ENCODE results near the gene KIF6. TPM values are rescaled to one million over a fixed set of nuclear protein-coding genes. Genes with fewer than 3 reads are reported as not detected.

The KIF6 gene
- total RNA-seq, 1 donor from 2014 or later, result 1.0 TPM

DNA sequence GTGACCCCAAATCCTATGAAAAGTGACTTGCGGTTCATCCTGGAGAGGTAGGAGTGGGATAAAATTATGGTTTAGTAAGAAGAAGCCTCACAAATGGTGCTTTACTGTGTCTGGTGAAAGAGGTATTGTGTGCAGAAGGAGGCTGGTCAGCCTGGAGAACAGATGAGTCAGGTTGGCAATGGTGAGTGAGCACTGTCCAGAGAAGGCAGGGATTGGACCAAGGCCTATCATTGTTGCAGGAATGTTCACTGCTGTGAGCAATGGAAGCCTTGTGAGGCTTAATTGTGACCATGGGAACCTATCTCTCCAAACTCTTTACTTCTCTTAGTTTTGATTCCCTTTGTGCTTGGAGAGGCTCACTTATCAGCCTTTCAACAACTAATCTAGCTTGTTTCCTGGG, 313.7 kb downstream of the KIF6 start:
- Histone ChIP-seq H3K27ac (ENCODE audit: low read depth, low read length) (no peak overlapping the region), H3K9me3 (ENCODE audit: control insufficient read depth in 3 of 3, low read length in 3 of 3) (no peaks in the 10 kb centered on the region), H3K4me3 (ENCODE audit: low read length in 3 of 3) (no peak overlapping the region)

DNA sequence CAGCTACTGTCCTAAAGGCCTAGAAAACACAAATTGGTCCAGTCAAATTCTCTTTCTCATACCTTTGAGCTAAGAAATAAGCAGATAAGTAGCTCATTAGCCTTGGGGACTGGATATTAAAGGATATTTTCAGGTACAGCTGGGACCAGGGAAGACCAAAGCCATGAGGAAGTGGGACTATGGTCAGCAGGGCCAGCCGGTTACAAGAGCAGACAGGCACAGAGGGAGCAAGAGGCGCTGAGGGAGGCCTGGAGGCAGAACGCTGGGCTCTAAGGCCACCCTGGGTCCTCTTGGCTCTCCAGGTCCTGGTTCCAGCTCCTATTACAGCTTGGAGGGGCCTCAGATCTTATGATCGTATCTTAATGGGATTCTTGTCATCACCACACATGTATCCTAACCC, 314.2 kb downstream of the KIF6 start:
- H3K9ac ChIP-seq (ENCODE audit: low read depth in 1 of 3, low read length in 3 of 3), result no peak overlapping the region
- H3K4me1 ChIP-seq (ENCODE audit: control insufficient read depth in 3 of 3, insufficient read depth in 3 of 3, low read length in 3 of 3), result no peaks in the 10 kb centered on the region
- H3K36me3 ChIP-seq (ENCODE audit: control insufficient read depth in 3 of 3, insufficient read depth in 3 of 3, low read length in 3 of 3), result no peaks in the 10 kb centered on the region
- no peaks in the 10 kb centered on the region for H3K27me3 ChIP-seq (ENCODE audit: control insufficient read depth in 3 of 3, insufficient read depth in 3 of 3, low read length in 3 of 3)
- H3K9me3 ChIP-seq (ENCODE audit: control insufficient read depth in 3 of 3, low read length in 3 of 3), result no peaks in the 10 kb centered on the region
- no peak overlapping the region for H3K4me3 ChIP-seq (ENCODE audit: low read length in 3 of 3)
- no peak overlapping the region for H3K27ac ChIP-seq (ENCODE audit: low read depth, low read length)

More for the DNA sequence above, 313.7 kb downstream of the KIF6 start:
- no peaks in the 10 kb centered on the region for H3K4me1 ChIP-seq (ENCODE audit: control insufficient read depth in 3 of 3, insufficient read depth in 3 of 3, low read length in 3 of 3)
- no peaks in the 10 kb centered on the region for H3K36me3 ChIP-seq (ENCODE audit: control insufficient read depth in 3 of 3, insufficient read depth in 3 of 3, low read length in 3 of 3)
- H3K27me3 ChIP-seq (ENCODE audit: control insufficient read depth in 3 of 3, insufficient read depth in 3 of 3, low read length in 3 of 3), result no peaks in the 10 kb centered on the region
- H3K9ac ChIP-seq (ENCODE audit: low read depth in 1 of 3, low read length in 3 of 3), result no peak overlapping the region

DNA sequence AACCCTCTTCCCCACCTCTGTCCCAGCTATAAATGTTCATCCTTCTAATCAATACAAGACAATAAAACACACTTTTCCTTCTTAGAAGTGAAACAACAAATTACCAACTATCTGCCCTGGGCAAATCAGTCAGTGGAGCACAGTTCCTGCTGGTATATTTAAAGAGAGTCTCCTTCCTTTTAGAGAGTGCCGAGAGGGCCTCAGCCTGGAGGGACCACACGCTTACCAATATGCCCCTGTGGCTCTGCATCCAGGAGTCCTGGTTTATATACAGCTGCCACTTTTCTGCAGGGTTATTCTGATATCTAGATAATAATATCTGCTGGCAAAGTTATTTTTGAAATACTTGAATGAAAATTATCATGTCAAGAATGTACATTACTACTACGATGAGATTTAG, 315.3 kb downstream of the KIF6 start:
- H3K9ac ChIP-seq (ENCODE audit: low read depth in 1 of 3, low read length in 3 of 3), result no peak overlapping the region
- H3K4me1 ChIP-seq (ENCODE audit: control insufficient read depth in 3 of 3, insufficient read depth in 3 of 3, low read length in 3 of 3), result no peaks in the 10 kb centered on the region
- H3K9me3 ChIP-seq (ENCODE audit: control insufficient read depth in 3 of 3, low read length in 3 of 3), result no peaks in the 10 kb centered on the region
- H3K27ac ChIP-seq (ENCODE audit: low read depth, low read length), result no peak overlapping the region
- H3K4me3 ChIP-seq (ENCODE audit: low read length in 3 of 3), result no peak overlapping the region
- H3K36me3 ChIP-seq (ENCODE audit: control insufficient read depth in 3 of 3, insufficient read depth in 3 of 3, low read length in 3 of 3), result no peaks in the 10 kb centered on the region
- no peaks in the 10 kb centered on the region for H3K27me3 ChIP-seq (ENCODE audit: control insufficient read depth in 3 of 3, insufficient read depth in 3 of 3, low read length in 3 of 3)

DNA sequence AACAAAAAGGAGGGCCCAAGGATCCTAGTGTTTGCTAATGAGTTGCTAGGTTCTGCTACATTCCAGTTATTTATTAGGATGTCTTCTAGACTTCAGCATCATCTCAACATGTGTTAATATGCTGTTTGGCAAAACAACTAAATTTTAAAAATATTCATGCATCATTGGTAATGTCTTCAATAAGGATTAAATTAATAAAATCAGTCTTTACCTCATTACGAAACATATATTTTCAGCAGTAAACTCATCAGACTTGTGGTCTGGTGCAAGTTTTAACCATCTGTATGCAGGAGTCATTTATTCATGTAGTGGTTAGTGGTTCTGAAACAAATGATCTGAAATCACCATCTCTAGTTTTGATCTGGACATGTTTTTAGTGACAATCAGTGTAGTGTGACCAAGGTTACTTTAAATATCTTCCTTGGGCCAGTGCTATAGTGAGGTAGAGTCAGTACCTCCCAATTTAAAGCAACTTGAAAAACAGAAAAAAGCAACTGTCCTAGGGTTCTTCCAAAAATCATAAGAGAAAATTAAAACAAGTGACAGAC, 317.7 kb downstream of the KIF6 start:
- H3K36me3 ChIP-seq (ENCODE audit: control insufficient read depth in 3 of 3, insufficient read depth in 3 of 3, low read length in 3 of 3), result no peaks in the 10 kb centered on the region

DNA sequence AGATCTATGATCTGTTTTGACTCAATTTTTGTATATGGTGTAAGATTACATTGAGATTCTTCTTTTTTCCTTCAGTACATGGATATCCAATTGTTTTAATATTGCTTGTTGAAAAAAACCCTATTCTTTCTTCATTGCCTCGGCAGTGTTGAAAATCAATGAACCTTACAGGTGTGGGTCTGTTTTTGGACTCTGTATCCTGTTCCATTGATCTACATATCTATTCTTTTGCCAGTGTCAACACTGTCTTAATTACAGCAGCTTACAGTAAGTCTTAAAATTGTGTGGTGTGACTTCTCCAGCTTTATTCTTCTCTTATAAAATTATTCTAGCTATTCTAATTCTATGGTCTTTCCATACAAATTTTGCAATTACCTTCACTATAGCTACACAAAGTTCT, 320.9 kb downstream of the KIF6 start:
- Histone ChIP-seq H3K27me3 (ENCODE audit: control insufficient read depth in 3 of 3, insufficient read depth in 3 of 3, low read length in 3 of 3) (no peaks in the 10 kb centered on the region), H3K4me1 (ENCODE audit: control insufficient read depth in 3 of 3, insufficient read depth in 3 of 3, low read length in 3 of 3) (no peaks in the 10 kb centered on the region), H3K27ac (ENCODE audit: low read depth, low read length) (no peak overlapping the region), H3K9ac (ENCODE audit: low read depth in 1 of 3, low read length in 3 of 3) (no peak overlapping the region), H3K9me3 (ENCODE audit: control insufficient read depth in 3 of 3, low read length in 3 of 3) (no peaks in the 10 kb centered on the region), H3K36me3 (ENCODE audit: control insufficient read depth in 3 of 3, insufficient read depth in 3 of 3, low read length in 3 of 3) (no peaks in the 10 kb centered on the region), H3K4me3 (ENCODE audit: low read length in 3 of 3) (no peak overlapping the region)

More for the DNA sequence above, 317.7 kb downstream of the KIF6 start:
- Histone ChIP-seq H3K4me1 (ENCODE audit: control insufficient read depth in 3 of 3, insufficient read depth in 3 of 3, low read length in 3 of 3) (no peaks in the 10 kb centered on the region), H3K9me3 (ENCODE audit: control insufficient read depth in 3 of 3, low read length in 3 of 3) (no peaks in the 10 kb centered on the region), H3K9ac (ENCODE audit: low read depth in 1 of 3, low read length in 3 of 3) (no peak overlapping the region), H3K27me3 (ENCODE audit: control insufficient read depth in 3 of 3, insufficient read depth in 3 of 3, low read length in 3 of 3) (no peaks in the 10 kb centered on the region), H3K4me3 (ENCODE audit: low read length in 3 of 3) (no peak overlapping the region), H3K27ac (ENCODE audit: low read depth, low read length) (no peak overlapping the region)

DNA sequence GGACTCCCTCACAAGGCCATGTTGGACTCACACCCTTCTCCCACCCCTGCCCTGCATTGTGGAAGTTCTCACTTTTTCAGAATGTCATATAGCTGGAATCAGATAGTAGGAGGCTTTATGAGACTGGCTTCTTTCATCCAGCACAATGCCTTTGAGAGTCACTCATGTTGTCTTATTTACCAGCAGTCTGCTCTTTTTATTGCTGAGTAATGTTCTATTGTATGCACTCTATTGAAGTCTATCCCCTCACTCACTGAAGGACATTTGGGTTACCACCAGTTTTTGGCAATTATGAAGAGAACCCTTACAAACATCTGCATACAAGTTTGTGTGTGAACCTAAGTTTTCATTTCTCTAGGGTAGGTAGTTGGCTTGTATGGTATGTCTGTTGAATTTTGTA, 321.9 kb downstream of the KIF6 start:
- H3K27me3 ChIP-seq (ENCODE audit: control insufficient read depth in 3 of 3, insufficient read depth in 3 of 3, low read length in 3 of 3), result no peaks in the 10 kb centered on the region
- no peak overlapping the region for H3K27ac ChIP-seq (ENCODE audit: low read depth, low read length)
- H3K36me3 ChIP-seq (ENCODE audit: control insufficient read depth in 3 of 3, insufficient read depth in 3 of 3, low read length in 3 of 3), result no peaks in the 10 kb centered on the region
- no peak overlapping the region for H3K9ac ChIP-seq (ENCODE audit: low read depth in 1 of 3, low read length in 3 of 3)
- no peaks in the 10 kb centered on the region for H3K4me1 ChIP-seq (ENCODE audit: control insufficient read depth in 3 of 3, insufficient read depth in 3 of 3, low read length in 3 of 3)
- H3K4me3 ChIP-seq (ENCODE audit: low read length in 3 of 3), result no peak overlapping the region
- no peaks in the 10 kb centered on the region for H3K9me3 ChIP-seq (ENCODE audit: control insufficient read depth in 3 of 3, low read length in 3 of 3)

DNA sequence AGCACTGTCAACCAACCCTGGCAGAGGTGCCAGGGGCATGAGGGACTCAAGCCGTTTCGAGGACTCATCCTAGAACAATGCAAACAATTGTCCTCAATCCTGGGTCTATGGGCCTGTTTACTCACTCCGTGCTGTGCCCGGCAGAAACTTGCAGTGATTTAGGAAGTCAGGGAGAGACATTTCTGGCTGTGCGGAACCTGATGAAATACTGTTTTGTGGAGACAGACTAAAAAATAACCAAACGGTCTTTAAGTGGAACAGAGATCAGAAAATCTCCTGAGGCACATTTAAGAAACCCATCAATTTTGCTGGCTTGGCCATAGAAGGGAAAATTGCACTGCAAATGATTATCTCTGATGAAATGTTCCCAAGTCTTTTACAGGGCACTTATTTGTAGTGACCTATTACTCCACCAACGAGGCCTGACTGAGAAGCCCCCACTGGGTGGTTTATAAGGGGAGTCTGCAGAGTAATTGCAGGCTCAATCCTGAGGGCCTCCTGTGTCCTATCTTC, 322.9 kb downstream of the KIF6 start:
- Histone ChIP-seq H3K9me3 (ENCODE audit: control insufficient read depth in 3 of 3, low read length in 3 of 3) (no peaks in the 10 kb centered on the region), H3K27me3 (ENCODE audit: control insufficient read depth in 3 of 3, insufficient read depth in 3 of 3, low read length in 3 of 3) (peaks cover 0 to 2% (median 0%) of the 10 kb centered on the region in 3 donors), H3K4me1 (ENCODE audit: control insufficient read depth in 3 of 3, insufficient read depth in 3 of 3, low read length in 3 of 3) (no peaks in the 10 kb centered on the region), H3K4me3 (ENCODE audit: low read length in 3 of 3) (no peak overlapping the region), H3K27ac (ENCODE audit: low read depth, low read length) (no peak overlapping the region), H3K9ac (ENCODE audit: low read depth in 1 of 3, low read length in 3 of 3) (no peak overlapping the region), H3K36me3 (ENCODE audit: control insufficient read depth in 3 of 3, insufficient read depth in 3 of 3, low read length in 3 of 3) (no peaks in the 10 kb centered on the region)

DNA sequence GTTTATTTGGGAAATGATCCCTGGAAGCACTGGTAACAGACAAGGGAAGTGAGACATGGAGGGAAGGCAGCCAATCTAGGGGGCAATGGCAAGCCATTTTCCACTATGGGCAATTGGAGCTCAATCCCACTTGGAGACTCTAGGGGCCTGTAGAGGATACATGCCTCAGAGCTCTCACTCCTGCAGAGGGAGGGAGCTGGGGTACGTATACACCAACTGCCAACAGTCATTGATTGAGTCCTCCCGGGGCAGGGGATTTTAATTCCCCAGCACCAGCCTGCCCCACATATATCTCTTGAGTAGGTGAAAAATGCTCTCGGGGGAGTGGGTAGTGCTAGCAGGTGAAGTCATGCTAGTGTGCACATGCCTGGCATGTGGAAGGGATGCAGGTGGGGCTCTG, 323.8 kb downstream of the KIF6 start:
- Histone ChIP-seq H3K27ac (ENCODE audit: low read depth, low read length) (no peak overlapping the region), H3K9me3 (ENCODE audit: control insufficient read depth in 3 of 3, low read length in 3 of 3) (no peaks in the 10 kb centered on the region), H3K4me1 (ENCODE audit: control insufficient read depth in 3 of 3, insufficient read depth in 3 of 3, low read length in 3 of 3) (no peaks in the 10 kb centered on the region), H3K27me3 (ENCODE audit: control insufficient read depth in 3 of 3, insufficient read depth in 3 of 3, low read length in 3 of 3) (peaks cover 0 to 3% (median 0%) of the 10 kb centered on the region in 3 donors), H3K4me3 (ENCODE audit: low read length in 3 of 3) (no peak overlapping the region), H3K9ac (ENCODE audit: low read depth in 1 of 3, low read length in 3 of 3) (no peak overlapping the region), H3K36me3 (ENCODE audit: control insufficient read depth in 3 of 3, insufficient read depth in 3 of 3, low read length in 3 of 3) (no peaks in the 10 kb centered on the region)

DNA sequence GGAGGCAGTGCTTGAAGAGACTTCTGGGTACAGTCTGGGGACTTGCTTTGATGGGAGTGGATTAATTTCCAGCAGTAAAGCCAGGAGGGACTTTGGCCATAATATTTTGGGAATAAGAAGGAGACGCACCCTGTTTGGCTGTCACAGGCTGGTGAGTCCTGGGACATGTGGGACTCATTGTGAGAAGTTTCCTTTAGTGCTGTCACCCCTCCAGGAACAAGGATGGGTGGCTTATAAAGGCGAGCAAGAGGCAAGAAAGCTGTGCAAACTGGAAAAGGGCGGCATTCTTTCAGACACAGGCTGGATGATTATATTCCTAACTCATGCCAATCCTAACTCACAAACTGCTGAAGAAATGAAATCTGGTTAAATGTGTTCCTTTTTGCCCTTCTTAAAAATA, 325.2 kb downstream of the KIF6 start:
- no peaks in the 10 kb centered on the region for H3K9me3 ChIP-seq (ENCODE audit: control insufficient read depth in 3 of 3, low read length in 3 of 3)

DNA sequence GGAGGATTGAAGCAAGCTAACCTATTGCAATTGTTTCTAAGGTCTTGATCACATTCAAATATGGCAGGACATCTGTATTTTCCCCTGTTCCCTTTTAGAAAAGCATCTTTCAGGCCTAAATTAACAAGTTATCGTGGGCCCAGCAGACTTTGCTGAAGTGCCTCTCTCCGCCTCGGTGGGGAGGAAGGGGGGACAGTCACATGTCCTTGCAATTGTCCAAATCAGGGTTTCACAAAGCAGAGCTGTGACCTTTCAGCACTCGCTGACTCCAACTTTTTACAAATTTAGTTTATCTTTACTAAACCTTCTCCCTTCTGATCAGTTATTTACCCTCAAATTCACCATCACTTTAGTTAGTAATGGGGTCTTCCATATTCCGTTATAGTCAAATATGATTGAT, 328.4 kb downstream of the KIF6 start:
- no peak overlapping the region for H3K4me3 ChIP-seq (ENCODE audit: low read length in 3 of 3)
- H3K9ac ChIP-seq (ENCODE audit: low read depth in 1 of 3, low read length in 3 of 3), result no peak overlapping the region
- no peaks in the 10 kb centered on the region for H3K9me3 ChIP-seq (ENCODE audit: control insufficient read depth in 3 of 3, low read length in 3 of 3)
- no peaks in the 10 kb centered on the region for H3K36me3 ChIP-seq (ENCODE audit: control insufficient read depth in 3 of 3, insufficient read depth in 3 of 3, low read length in 3 of 3)
- H3K27me3 ChIP-seq (ENCODE audit: control insufficient read depth in 3 of 3, insufficient read depth in 3 of 3, low read length in 3 of 3), result peaks cover 0 to 3% (median 0%) of the 10 kb centered on the region in 3 donors
- H3K27ac ChIP-seq (ENCODE audit: low read depth, low read length), result no peak overlapping the region
- H3K4me1 ChIP-seq (ENCODE audit: control insufficient read depth in 3 of 3, insufficient read depth in 3 of 3, low read length in 3 of 3), result no peaks in the 10 kb centered on the region

More for the DNA sequence above, 325.2 kb downstream of the KIF6 start:
- no peaks in the 10 kb centered on the region for H3K36me3 ChIP-seq (ENCODE audit: control insufficient read depth in 3 of 3, insufficient read depth in 3 of 3, low read length in 3 of 3)
- no peak overlapping the region for H3K4me3 ChIP-seq (ENCODE audit: low read length in 3 of 3)
- no peaks in the 10 kb centered on the region for H3K4me1 ChIP-seq (ENCODE audit: control insufficient read depth in 3 of 3, insufficient read depth in 3 of 3, low read length in 3 of 3)
- peaks cover 0 to 3% (median 0%) of the 10 kb centered on the region in 3 donors for H3K27me3 ChIP-seq (ENCODE audit: control insufficient read depth in 3 of 3, insufficient read depth in 3 of 3, low read length in 3 of 3)
- H3K27ac ChIP-seq (ENCODE audit: low read depth, low read length), result no peak overlapping the region
- H3K9ac ChIP-seq (ENCODE audit: low read depth in 1 of 3, low read length in 3 of 3), result no peak overlapping the region

All from skeletal muscle tissue (tissue), 4 donors.